Smooth muscle cell (in vitro differentiated cells): ENCODE results near the gene SCAANT1. TPM values are rescaled to one million over a fixed set of nuclear protein-coding genes. Genes with fewer than 3 reads are reported as not detected.

Source experiments
- DNase-seq: peaks from one replicate; lab custom pipeline; 2025; ENCODE audit not compliant: unreplicated experiment; lab: John Stamatoyannopoulos, UW
- H2AFZ ChIP-seq: fragments of 200-600 bp; sonication (generic); 2 replicates; pipeline ENCODE4 v1.6.0; 2016; ENCODE audit warnings: antibody characterized with exemption, low read depth, mild to moderate bottlenecking
- H3F3A ChIP-seq: fragments of 200-600 bp; sonication (generic); 2 replicates; pipeline ENCODE4 v1.6.0; 2017; ENCODE audit warnings: antibody characterized with exemption, low read depth
- H3K27ac ChIP-seq: fragments of 200-600 bp; sonication (generic); 2 replicates; pipeline ENCODE4 v1.5.1; 2016; ENCODE audit warnings: low read depth, mild to moderate bottlenecking
- H3K27me3 ChIP-seq: fragments of 200-600 bp; sonication (generic); 2 replicates; pipeline ENCODE4 v1.6.1; 2016; ENCODE audit warnings: low read depth, mild to moderate bottlenecking
- H3K36me3 ChIP-seq: fragments of 200-600 bp; sonication (generic); 2 replicates; pipeline ENCODE4 v1.5.1; 2016; ENCODE audit warnings: low read depth
- H3K4me1 ChIP-seq: fragments of 200-600 bp; sonication (generic); 2 replicates; pipeline ENCODE4 v1.5.1; 2016; ENCODE audit warnings: low read depth
- H3K4me2 ChIP-seq: fragments of 200-600 bp; sonication (generic); 2 replicates; pipeline ENCODE4 v1.6.0; 2016; ENCODE audit warnings: mild to moderate bottlenecking
- H3K4me3 ChIP-seq: fragments of 200-600 bp; sonication (generic); 2 replicates; pipeline ENCODE4 v1.5.1; 2016; ENCODE audit warnings: mild to moderate bottlenecking
- H3K79me2 ChIP-seq: fragments of 200-600 bp; sonication (generic); 2 replicates; pipeline ENCODE4 v1.6.0; 2016; ENCODE audit warnings: low read depth, mild to moderate bottlenecking
- H3K9ac ChIP-seq: fragments of 200-600 bp; sonication (generic); 2 replicates; pipeline ENCODE4 v1.6.0; 2016; ENCODE audit warnings: low read depth
- H3K9me3 ChIP-seq: fragments of 200-600 bp; sonication (generic); replicated peaks from 2 replicates; pipeline ENCODE4 v1.5.1; 2016; ENCODE audit warnings: low read depth
- H4K20me1 ChIP-seq: fragments of 200-600 bp; sonication (generic); 2 replicates; pipeline ENCODE4 v1.6.0; 2016; ENCODE audit warnings: low read depth
- CTCF ChIP-seq: fragments of 200-600 bp; sonication (generic); IDR thresholded peaks from 2 replicates; pipeline ENCODE4 v1.5.1; 2017; ENCODE audit warnings: borderline replicate concordance, mild to moderate bottlenecking, antibody characterized with exemption; ENCODE audit not compliant: insufficient read depth, poor library complexity, severe bottlenecking
- whole genome bisulfite sequencing: methylation state at CpG from one replicate; pipeline ENCODE4 v1.1.7; 2016; ENCODE audit warnings: low lambda C conversion rate; 5-methylcytosine and 5-hydroxymethylcytosine counted together
- polyA plus RNA-seq: library from polyadenylated mRNA; unstranded; fragments of >200 nt; fragmentation: Nextera tagmentation; extraction: Ambion mirVana; gene quantifications from 2 replicates; pipeline ENCODE4 v1.2.1, GENCODE V29; 2016
- total RNA-seq: library from RNA; depleted of rRNA; stranded (reverse); fragments of >200 nt; gene quantifications from 2 replicates; pipeline ENCODE4 v1.2.3, GENCODE V29; 2014

SCAANT1 gene
- total and polyA plus RNA-seq, 2 experiments from 2014 or later, result not detected

GRCh38 chr3:63947594-63947993, 35.4 kb upstream of the SCAANT1 start:
- H3K4me3 ChIP-seq, result no peak overlapping the region
- H4K20me1 ChIP-seq, result peaks cover 43% of the 10 kb centered on the region
- no peak for TF ChIP-seq CTCF
- peaks cover 40% of the 10 kb centered on the region for H3K79me2 ChIP-seq
- H3K4me1 ChIP-seq, result peaks cover 6% of the 10 kb centered on the region
- no peak for DNase-seq
- no peak overlapping the region for H3K27ac ChIP-seq
- no peaks in the 10 kb centered on the region for H3K27me3 ChIP-seq
- H3K9me3 ChIP-seq, result no peaks in the 10 kb centered on the region
- H3K36me3 ChIP-seq, result no peaks in the 10 kb centered on the region
- no peaks in the 10 kb centered on the region for H3F3A ChIP-seq
- no peak overlapping the region for H3K4me2 ChIP-seq
- 73% methylated on average over 2 of the region's 2 CpGs for WGBS
- no peak overlapping the region for H2AFZ ChIP-seq
- no peak overlapping the region for H3K9ac ChIP-seq

DNA sequence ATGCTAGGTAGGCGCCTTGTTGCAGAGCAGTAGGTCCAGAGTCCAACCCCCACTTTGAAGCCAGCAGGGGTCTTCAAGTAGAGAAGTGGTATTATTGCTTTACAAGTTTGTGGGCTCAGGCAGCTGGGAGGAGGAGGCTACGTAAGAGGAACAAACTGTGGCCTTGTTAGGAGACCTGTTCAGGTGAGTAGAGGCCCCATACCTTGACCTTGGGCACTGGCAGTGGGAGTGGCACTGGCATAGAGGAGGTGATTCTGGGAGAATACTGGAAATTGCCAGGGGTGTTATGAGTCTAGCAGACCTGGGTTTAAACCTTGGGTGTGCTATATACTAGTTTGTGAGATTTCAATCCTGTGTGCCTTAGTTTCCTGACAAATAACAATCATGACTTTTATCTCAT, 34.6 kb upstream of the SCAANT1 start:
- H3K9me3 ChIP-seq, result no peaks in the 10 kb centered on the region
- H3K4me1 ChIP-seq, result peaks cover 2% of the 10 kb centered on the region
- no peaks in the 10 kb centered on the region for H3K27me3 ChIP-seq
- no peak for DNase-seq
- no peak overlapping the region for H3K4me3 ChIP-seq
- H3K4me2 ChIP-seq, result no peak overlapping the region
- H4K20me1 ChIP-seq, result peaks cover 45% of the 10 kb centered on the region
- H3K27ac ChIP-seq, result no peak overlapping the region
- H3K36me3 ChIP-seq, result no peaks in the 10 kb centered on the region
- no peak for TF ChIP-seq CTCF
- H2AFZ ChIP-seq, result no peak overlapping the region
- 100% methylated on average over 2 of the region's 2 CpGs for WGBS
- no peak overlapping the region for H3K9ac ChIP-seq
- H3F3A ChIP-seq, result no peaks in the 10 kb centered on the region
- peaks cover 38% of the 10 kb centered on the region for H3K79me2 ChIP-seq

DNA sequence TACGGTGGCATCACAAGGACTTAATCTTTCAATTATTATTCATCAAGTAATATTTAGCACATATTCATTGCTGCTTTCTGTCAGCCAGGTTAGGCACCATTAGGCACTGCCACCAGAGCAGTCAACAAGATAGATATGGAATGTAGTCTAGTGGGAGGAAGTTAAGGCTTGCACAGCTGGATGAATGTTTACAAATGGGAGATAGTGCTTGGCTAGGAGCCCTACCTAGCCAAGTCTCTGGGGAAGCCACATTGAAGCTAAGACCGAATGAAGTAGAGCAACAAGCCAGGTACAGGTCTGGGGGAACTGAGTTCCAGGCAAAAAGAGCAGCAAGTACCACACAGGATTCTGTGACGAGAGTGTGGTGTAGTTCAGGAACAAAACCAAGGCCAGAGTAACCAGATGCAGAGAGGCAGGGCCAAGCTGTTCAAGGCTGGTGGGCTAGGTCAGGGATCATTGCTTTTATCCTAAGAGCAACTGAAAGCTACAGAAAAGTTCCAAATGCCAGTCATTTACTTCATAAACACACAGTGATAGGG, 33.4 kb upstream of the SCAANT1 start:
- TF ChIP-seq CTCF, result no peak
- H3K79me2 ChIP-seq, result peaks cover 46% of the 10 kb centered on the region
- 95% methylated on average over 3 of the region's 3 CpGs for WGBS
- no peaks in the 10 kb centered on the region for H3K27me3 ChIP-seq
- H3K36me3 ChIP-seq, result no peaks in the 10 kb centered on the region
- no peak for DNase-seq
- peaks cover 53% of the 10 kb centered on the region for H4K20me1 ChIP-seq
- no peak overlapping the region for H3K4me3 ChIP-seq
- H3K9me3 ChIP-seq, result no peaks in the 10 kb centered on the region
- H3K27ac ChIP-seq, result no peak overlapping the region
- H3K4me1 ChIP-seq, result peaks cover 6% of the 10 kb centered on the region
- H3K9ac ChIP-seq, result no peak overlapping the region
- no peak overlapping the region for H3K4me2 ChIP-seq
- H2AFZ ChIP-seq, result no peak overlapping the region
- H3F3A ChIP-seq, result no peaks in the 10 kb centered on the region

DNA sequence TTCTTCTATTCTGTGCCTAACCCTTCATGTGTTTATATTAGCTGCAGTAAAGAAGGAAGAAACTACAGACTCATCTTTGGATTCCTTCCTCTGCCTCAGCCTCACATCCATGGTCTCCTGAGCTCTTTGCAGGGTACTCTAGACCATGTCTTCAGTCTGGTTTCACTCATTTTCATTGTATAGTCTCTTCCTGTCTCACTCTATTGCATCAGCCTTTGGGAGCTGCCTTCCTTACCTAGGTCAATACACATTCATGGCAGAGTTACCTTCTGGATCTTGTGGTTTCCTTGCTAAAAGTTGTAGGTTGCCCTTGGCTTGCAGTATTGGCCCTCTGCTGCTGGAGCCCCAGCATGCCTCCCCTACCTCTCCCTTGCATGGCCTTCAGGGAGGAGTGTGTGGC, 31.5 kb upstream of the SCAANT1 start:
- peaks cover 43% of the 10 kb centered on the region for H3K79me2 ChIP-seq
- peaks cover 11% of the 10 kb centered on the region for H3K4me1 ChIP-seq
- no peaks in the 10 kb centered on the region for H3F3A ChIP-seq
- no peak for DNase-seq
- no peak overlapping the region for H3K27ac ChIP-seq
- H3K9ac ChIP-seq, result no peak overlapping the region
- no peak overlapping the region for H3K4me2 ChIP-seq
- no peaks in the 10 kb centered on the region for H3K36me3 ChIP-seq
- H3K27me3 ChIP-seq, result no peaks in the 10 kb centered on the region
- H3K4me3 ChIP-seq, result no peak overlapping the region
- H3K9me3 ChIP-seq, result no peaks in the 10 kb centered on the region
- TF ChIP-seq CTCF, result no peak
- peaks cover 55% of the 10 kb centered on the region for H4K20me1 ChIP-seq
- H2AFZ ChIP-seq, result no peak overlapping the region
